ENCODE data around the gene TUBGCP3.

TUBGCP3 gene

GRCh38 chr13:112510002-112510780 lies 77.8 kb downstream of the TUBGCP3 start:
- no peaks in the 10 kb centered on the region for H3K79me2 ChIP-seq (ENCODE audit: insufficient read depth, low read length)
- no peaks in the 10 kb centered on the region for H3K9me2 ChIP-seq (ENCODE audit: low read depth, low read length)
- H3K9ac ChIP-seq (ENCODE audit: low read length), result no peak overlapping the region
- no peak for TF ChIP-seq EZH2 (IDR thresholded peaks at IDR 0.05; ENCODE audit: borderline replicate concordance, low read length)
- peak; percentile 77 for TF ChIP-seq CTCF (IDR thresholded peaks at IDR 0.05; ENCODE audit: low read length)
- H3K27me3 ChIP-seq (ENCODE audit: insufficient read depth, low read length), result no peaks in the 10 kb centered on the region
- no peak overlapping the region for H3K4me2 ChIP-seq (ENCODE audit: low read length)
- no peaks in the 10 kb centered on the region for H4K20me1 ChIP-seq (ENCODE audit: insufficient read depth, low read length)
- no peaks in the 10 kb centered on the region; the same call in 1 of the 2 replicates for H3F3A ChIP-seq (ENCODE audit: insufficient read depth, low read length)
- peaks cover 79% of the 10 kb centered on the region for H3K36me3 ChIP-seq (ENCODE audit: insufficient read depth, low read length)
- H3K4me3 ChIP-seq (ENCODE audit: low read depth, low read length, poor library complexity, severe bottlenecking), result no peak overlapping the region
- no peaks in the 10 kb centered on the region for H3K9me3 ChIP-seq (ENCODE audit: low read length)
- H3K27ac ChIP-seq (ENCODE audit: low read depth, low read length, poor library complexity, severe bottlenecking), result no peak overlapping the region
- no peaks in the 10 kb centered on the region for H3K4me1 ChIP-seq (ENCODE audit: insufficient read depth, low read length, severe bottlenecking)
- no peak overlapping the region for H2AFZ ChIP-seq (ENCODE audit: low read length)

GRCh38 chr13:112509190-112509589 lies 78.8 kb downstream of the TUBGCP3 start:
- H3K9ac ChIP-seq (ENCODE audit: low read length), result no peak overlapping the region
- H3K9me2 ChIP-seq (ENCODE audit: low read depth, low read length), result no peaks in the 10 kb centered on the region
- H3K79me2 ChIP-seq (ENCODE audit: insufficient read depth, low read length), result no peaks in the 10 kb centered on the region
- H3K27ac ChIP-seq (ENCODE audit: low read depth, low read length, poor library complexity, severe bottlenecking), result no peak overlapping the region
- no peak overlapping the region for H3K4me3 ChIP-seq (ENCODE audit: low read depth, low read length, poor library complexity, severe bottlenecking)
- H3K36me3 ChIP-seq (ENCODE audit: insufficient read depth, low read length), result peaks cover 79% of the 10 kb centered on the region
- no peaks in the 10 kb centered on the region for H3K4me1 ChIP-seq (ENCODE audit: insufficient read depth, low read length, severe bottlenecking)
- TF ChIP-seq EZH2 (IDR thresholded peaks at IDR 0.05; ENCODE audit: borderline replicate concordance, low read length) (no peak), CTCF (IDR thresholded peaks at IDR 0.05; ENCODE audit: low read length) (no peak)
- no peak overlapping the region for H3K4me2 ChIP-seq (ENCODE audit: low read length)
- no peaks in the 10 kb centered on the region; the same call in 1 of the 2 replicates for H3F3A ChIP-seq (ENCODE audit: insufficient read depth, low read length)
- no peak overlapping the region for H2AFZ ChIP-seq (ENCODE audit: low read length)
- H3K9me3 ChIP-seq (ENCODE audit: low read length), result no peaks in the 10 kb centered on the region
- H3K27me3 ChIP-seq (ENCODE audit: insufficient read depth, low read length), result no peaks in the 10 kb centered on the region
- H4K20me1 ChIP-seq (ENCODE audit: insufficient read depth, low read length), result no peaks in the 10 kb centered on the region

GRCh38 chr13:112506046-112506445 lies 81.9 kb downstream of the TUBGCP3 start:
- TF ChIP-seq EZH2 (IDR thresholded peaks at IDR 0.05; ENCODE audit: borderline replicate concordance, low read length) (no peak), CTCF (IDR thresholded peaks at IDR 0.05; ENCODE audit: low read length) (no peak)
- H3K9me3 ChIP-seq (ENCODE audit: low read length), result no peaks in the 10 kb centered on the region
- no peaks in the 10 kb centered on the region for H3K79me2 ChIP-seq (ENCODE audit: insufficient read depth, low read length)
- no peak overlapping the region for H3K27ac ChIP-seq (ENCODE audit: low read depth, low read length, poor library complexity, severe bottlenecking)
- no peaks in the 10 kb centered on the region for H3K4me1 ChIP-seq (ENCODE audit: insufficient read depth, low read length, severe bottlenecking)
- no peak overlapping the region for H2AFZ ChIP-seq (ENCODE audit: low read length)
- no peaks in the 10 kb centered on the region for H3K27me3 ChIP-seq (ENCODE audit: insufficient read depth, low read length)
- H4K20me1 ChIP-seq (ENCODE audit: insufficient read depth, low read length), result no peaks in the 10 kb centered on the region
- H3K9ac ChIP-seq (ENCODE audit: low read length), result no peak overlapping the region
- H3K4me3 ChIP-seq (ENCODE audit: low read depth, low read length, poor library complexity, severe bottlenecking), result no peak overlapping the region
- H3K36me3 ChIP-seq (ENCODE audit: insufficient read depth, low read length), result peaks cover 88% of the 10 kb centered on the region
- H3K9me2 ChIP-seq (ENCODE audit: low read depth, low read length), result no peaks in the 10 kb centered on the region
- H3K4me2 ChIP-seq (ENCODE audit: low read length), result no peak overlapping the region
- H3F3A ChIP-seq (ENCODE audit: insufficient read depth, low read length), result no peaks in the 10 kb centered on the region

Measured in OCI-LY1 (cell line).